Glutamatergic neuron (in vitro differentiated cells): ENCODE results near the gene PPID. TPM values are rescaled to one million over a fixed set of nuclear protein-coding genes. Genes with fewer than 3 reads are reported as not detected.

Source experiments
- DNase-seq: peaks from one replicate; pipeline ENCODE4 v3.0.0; 2022
- H3K27ac Mint-ChIP-seq: one replicate; pipeline ENCODE4 v1.8.0; 2020; ENCODE audit warnings: mild to moderate bottlenecking, mixed read lengths, inconsistent platforms; ENCODE audit not compliant: unreplicated experiment
- H3K27me3 Mint-ChIP-seq: one replicate; pipeline ENCODE4 v1.8.0; 2020; ENCODE audit warnings: mild to moderate bottlenecking, moderate library complexity, mixed read lengths, inconsistent platforms; ENCODE audit not compliant: unreplicated experiment
- H3K36me3 Mint-ChIP-seq: one replicate; pipeline ENCODE4 v1.8.0; 2020; ENCODE audit warnings: mild to moderate bottlenecking, mixed read lengths, inconsistent platforms; ENCODE audit not compliant: unreplicated experiment
- H3K4me1 Mint-ChIP-seq: one replicate; pipeline ENCODE4 v1.8.0; 2020; ENCODE audit warnings: mild to moderate bottlenecking, low read depth, mixed read lengths, inconsistent platforms; ENCODE audit not compliant: unreplicated experiment
- H3K4me3 Mint-ChIP-seq: one replicate; pipeline ENCODE4 v1.8.0; 2020; ENCODE audit warnings: mild to moderate bottlenecking, mixed read lengths, inconsistent platforms; ENCODE audit not compliant: unreplicated experiment
- H3K9me3 Mint-ChIP-seq: one replicate; pipeline ENCODE4 v1.8.0; 2020; ENCODE audit warnings: mild to moderate bottlenecking, moderate library complexity, mixed read lengths, inconsistent platforms; ENCODE audit not compliant: unreplicated experiment
- total RNA-seq: library from RNA; stranded (reverse); fragmentation: NEBNext Ultra II Directional; extraction: Animal tissue kit (Norgen Biotek cat#: 25700); gene quantifications from one replicate; pipeline ENCODE4 v1.2.1, GENCODE V29; 2021; ENCODE audit not compliant: unreplicated experiment
- TF ChIP-seq, protein P1 (sequence below): fragments of 200-600 bp; sonication (generic); IDR thresholded peaks from one replicate; pipeline ENCODE4 v1.5.0; 2021; ENCODE audit not compliant: partially characterized antibody, unreplicated experiment

Gene PPID
- total RNA-seq, 1 donor from 2014 or later = 22.1 TPM

- H3K27me3 Mint-ChIP-seq = no peaks in the 10 kb centered on the region
- TF ChIP-seq, protein P1, sequence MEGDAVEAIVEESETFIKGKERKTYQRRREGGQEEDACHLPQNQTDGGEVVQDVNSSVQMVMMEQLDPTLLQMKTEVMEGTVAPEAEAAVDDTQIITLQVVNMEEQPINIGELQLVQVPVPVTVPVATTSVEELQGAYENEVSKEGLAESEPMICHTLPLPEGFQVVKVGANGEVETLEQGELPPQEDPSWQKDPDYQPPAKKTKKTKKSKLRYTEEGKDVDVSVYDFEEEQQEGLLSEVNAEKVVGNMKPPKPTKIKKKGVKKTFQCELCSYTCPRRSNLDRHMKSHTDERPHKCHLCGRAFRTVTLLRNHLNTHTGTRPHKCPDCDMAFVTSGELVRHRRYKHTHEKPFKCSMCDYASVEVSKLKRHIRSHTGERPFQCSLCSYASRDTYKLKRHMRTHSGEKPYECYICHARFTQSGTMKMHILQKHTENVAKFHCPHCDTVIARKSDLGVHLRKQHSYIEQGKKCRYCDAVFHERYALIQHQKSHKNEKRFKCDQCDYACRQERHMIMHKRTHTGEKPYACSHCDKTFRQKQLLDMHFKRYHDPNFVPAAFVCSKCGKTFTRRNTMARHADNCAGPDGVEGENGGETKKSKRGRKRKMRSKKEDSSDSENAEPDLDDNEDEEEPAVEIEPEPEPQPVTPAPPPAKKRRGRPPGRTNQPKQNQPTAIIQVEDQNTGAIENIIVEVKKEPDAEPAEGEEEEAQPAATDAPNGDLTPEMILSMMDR = no peak
- no peak for DNase-seq
- no peaks in the 10 kb centered on the region for H3K9me3 Mint-ChIP-seq
- H3K27ac Mint-ChIP-seq = no peak overlapping the region
- no peak overlapping the region for H3K4me3 Mint-ChIP-seq
- H3K4me1 Mint-ChIP-seq = no peaks in the 10 kb centered on the region
- no peaks in the 10 kb centered on the region for H3K36me3 Mint-ChIP-seq
Observed at GRCh38 chr4:158738866-158739265, 15.7 kb upstream of the PPID start.

DNA sequence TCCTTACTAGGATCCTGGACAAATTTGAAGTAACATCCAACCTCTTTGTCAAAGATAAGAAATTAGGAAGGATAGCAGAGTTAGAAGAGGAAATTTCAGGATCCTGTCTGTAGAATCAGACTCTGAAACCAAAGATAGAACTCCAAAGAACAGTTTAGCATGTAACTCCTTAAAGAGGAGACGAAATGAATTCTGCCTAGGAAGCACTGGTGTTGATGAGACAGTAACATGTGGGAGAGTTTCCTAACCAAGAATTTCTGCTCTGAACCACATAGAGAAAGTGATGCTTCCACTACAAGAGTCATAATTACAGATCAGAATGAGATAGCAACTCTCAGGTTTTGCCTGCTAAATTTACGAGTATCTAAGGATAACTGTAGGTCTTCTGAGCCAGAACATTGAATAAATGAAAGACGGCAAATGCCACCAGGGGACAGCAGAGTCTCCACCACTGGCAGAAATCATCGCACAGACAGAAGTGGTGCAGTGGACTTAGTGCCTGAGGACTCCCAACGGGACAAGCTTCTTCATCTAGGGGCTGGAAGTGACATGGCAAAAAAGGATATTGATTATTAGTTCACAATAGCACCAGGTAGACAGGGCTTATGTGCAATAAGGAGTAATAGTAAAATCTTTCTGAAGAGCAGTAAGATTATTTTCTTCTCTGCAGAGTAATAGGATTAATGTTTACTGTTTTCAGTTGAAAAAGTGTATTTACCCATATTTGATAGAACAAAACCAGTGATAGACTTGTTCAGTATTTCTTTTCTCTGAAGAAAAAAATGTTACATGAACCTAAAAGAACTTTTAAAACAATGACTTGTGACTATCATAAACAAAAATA lies 6.7 kb upstream of the PPID start:
- H3K27ac Mint-ChIP-seq = no peak overlapping the region
- TF ChIP-seq, protein P1 = peak; percentile 43

GRCh38 chr4:158728236-158728635 lies 5.0 kb upstream of the PPID start:
- peaks cover 3% of the 10 kb centered on the region for H3K4me1 Mint-ChIP-seq
- no peak for DNase-seq
- no peak overlapping the region for H3K27ac Mint-ChIP-seq
- no peak overlapping the region for H3K4me3 Mint-ChIP-seq
- no peaks in the 10 kb centered on the region for H3K36me3 Mint-ChIP-seq
- no peaks in the 10 kb centered on the region for H3K27me3 Mint-ChIP-seq
- H3K9me3 Mint-ChIP-seq = peaks cover 2% of the 10 kb centered on the region
- TF ChIP-seq, protein P1 = no peak

More for the DNA sequence above, 6.7 kb upstream of the PPID start:
- peak; percentile 57 for DNase-seq
- Mint-ChIP-seq H3K36me3 (no peaks in the 10 kb centered on the region), H3K9me3 (no peaks in the 10 kb centered on the region), H3K4me1 (peaks cover 3% of the 10 kb centered on the region), H3K27me3 (no peaks in the 10 kb centered on the region), H3K4me3 (no peak overlapping the region)

GRCh38 chr4:158726633-158727032 lies 3.4 kb upstream of the PPID start:
- Mint-ChIP-seq H3K4me3 (no peak overlapping the region), H3K27me3 (no peaks in the 10 kb centered on the region), H3K4me1 (peaks cover 3% of the 10 kb centered on the region), H3K9me3 (peaks cover 3% of the 10 kb centered on the region), H3K27ac (no peak overlapping the region), H3K36me3 (no peaks in the 10 kb centered on the region)
- TF ChIP-seq, protein P1 = no peak
- DNase-seq = no peak

- peaks cover 3% of the 10 kb centered on the region for H3K9me3 Mint-ChIP-seq
- no peak overlapping the region for H3K4me3 Mint-ChIP-seq
- no peak for DNase-seq
Observed at GRCh38 chr4:158724637-158725036, 1.4 kb upstream of the PPID start.

More at GRCh38 chr4:158724637-158725036, 1.4 kb upstream of the PPID start:
- no peak overlapping the region for H3K27ac Mint-ChIP-seq
- TF ChIP-seq, protein P1 = no peak
- no peaks in the 10 kb centered on the region for H3K27me3 Mint-ChIP-seq
- H3K36me3 Mint-ChIP-seq = no peaks in the 10 kb centered on the region
- no peaks in the 10 kb centered on the region for H3K4me1 Mint-ChIP-seq
